ENCODE data around the gene SPATC1L.

The SPATC1L gene

GRCh38 chr21:46122758-46123683, 61.2 kb downstream of the SPATC1L start:
- TF ChIP-seq CTCF (IDR thresholded peaks at IDR 0.05) = no peak
- no peak overlapping the region for H3K27ac ChIP-seq
- no peak overlapping the region for H3K9ac ChIP-seq
- H3K4me3 ChIP-seq (ENCODE audit: low read depth, low read length) = no peak overlapping the region
- H3K4me2 ChIP-seq (ENCODE audit: low read length) = no peak overlapping the region
- H2AFZ ChIP-seq = no peak overlapping the region
- no peaks in the 10 kb centered on the region for H3K27me3 ChIP-seq (ENCODE audit: control insufficient read depth, insufficient read depth, low read length)
- no peaks in the 10 kb centered on the region for H3K36me3 ChIP-seq (ENCODE audit: control insufficient read depth, insufficient read depth, low read length)
- H3K79me2 ChIP-seq = no peaks in the 10 kb centered on the region
- no peaks in the 10 kb centered on the region for H3K9me3 ChIP-seq (ENCODE audit: control insufficient read depth, low read length)
- H3K4me1 ChIP-seq = no peaks in the 10 kb centered on the region

DNA sequence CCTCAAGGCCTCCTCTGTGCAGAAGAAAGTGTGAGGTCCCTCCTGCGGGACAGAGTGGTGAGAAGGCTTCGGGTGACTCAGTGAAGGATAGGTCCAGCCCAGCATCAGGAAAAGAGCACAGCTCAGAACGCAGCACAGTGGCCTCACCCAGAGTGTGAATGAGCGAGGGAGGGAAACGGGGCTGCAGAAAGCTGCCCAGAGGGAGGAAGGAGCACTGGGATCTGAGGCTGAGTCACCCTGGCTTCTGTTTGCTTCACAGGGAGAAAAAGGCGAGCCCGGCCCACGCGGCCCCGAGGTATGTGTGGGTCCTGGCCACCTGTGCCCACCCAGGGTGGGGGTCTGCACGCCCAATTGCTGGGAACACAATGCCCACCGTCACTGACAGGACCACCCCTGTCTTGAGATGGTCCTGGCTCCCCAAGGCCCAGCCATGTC, 62.0 kb downstream of the SPATC1L start:
- Histone ChIP-seq H3K9ac (no peak overlapping the region), H3K27me3 (ENCODE audit: control insufficient read depth, insufficient read depth, low read length) (no peaks in the 10 kb centered on the region), H3K4me1 (no peaks in the 10 kb centered on the region), H3K27ac (no peak overlapping the region), H3K9me3 (ENCODE audit: control insufficient read depth, low read length) (no peaks in the 10 kb centered on the region), H3K36me3 (ENCODE audit: control insufficient read depth, insufficient read depth, low read length) (no peaks in the 10 kb centered on the region), H3K79me2 (no peaks in the 10 kb centered on the region), H2AFZ (no peak overlapping the region), H3K4me3 (ENCODE audit: low read depth, low read length) (no peak overlapping the region), H3K4me2 (ENCODE audit: low read length) (no peak overlapping the region)
- no peak for TF ChIP-seq CTCF (IDR thresholded peaks at IDR 0.05)

DNA sequence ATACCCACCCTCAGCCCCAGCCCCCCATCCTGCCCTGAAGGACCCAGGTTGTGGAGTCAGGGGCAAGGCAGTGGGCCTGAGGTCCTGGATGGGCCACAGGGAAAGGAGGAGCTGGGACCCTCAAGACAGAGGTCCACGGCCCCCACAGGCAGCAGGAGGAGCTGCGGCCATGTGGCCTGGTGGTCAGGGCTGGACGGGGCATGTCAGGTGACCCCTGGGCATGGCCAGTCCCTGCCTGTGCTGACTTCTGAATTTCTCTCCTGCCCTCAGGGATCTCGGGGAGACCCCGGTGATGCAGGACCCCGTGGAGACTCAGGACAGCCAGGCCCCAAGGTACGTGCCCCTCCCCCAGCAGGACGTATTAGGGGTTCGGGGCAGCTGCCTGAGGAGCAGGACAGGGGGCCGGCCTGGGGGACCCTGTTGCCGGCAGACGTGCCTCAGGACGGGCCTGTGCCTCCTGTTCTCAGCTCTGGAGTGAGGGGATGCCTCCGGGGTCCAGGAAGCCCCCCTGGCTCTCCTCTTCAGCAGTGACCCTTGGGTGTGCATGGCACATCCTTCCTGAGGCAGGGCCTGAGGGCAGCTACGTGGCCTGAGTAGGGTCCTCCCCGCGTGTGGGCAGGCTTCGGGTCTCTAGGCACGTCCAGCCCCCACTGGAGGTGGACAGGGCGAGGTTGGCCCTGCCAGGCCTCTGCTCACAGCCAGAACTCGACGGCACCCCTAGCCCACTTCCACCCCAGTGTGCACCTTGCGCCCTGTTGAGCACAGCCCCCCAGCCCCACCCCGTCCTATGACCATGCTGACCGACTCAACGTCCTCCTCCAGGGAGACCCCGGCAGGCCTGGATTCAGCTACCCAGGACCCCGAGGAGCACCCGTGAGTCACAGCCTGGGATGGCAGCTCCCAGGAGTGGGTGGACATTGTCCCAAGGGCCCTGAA, 62.7 kb downstream of the SPATC1L start:
- Histone ChIP-seq H3K9me3 (ENCODE audit: control insufficient read depth, low read length) (no peaks in the 10 kb centered on the region), H2AFZ (no peak overlapping the region), H3K4me1 (no peaks in the 10 kb centered on the region), H3K27ac (no peak overlapping the region), H3K9ac (no peak overlapping the region), H3K4me2 (ENCODE audit: low read length) (no peak overlapping the region), H3K36me3 (ENCODE audit: control insufficient read depth, insufficient read depth, low read length) (no peaks in the 10 kb centered on the region), H3K79me2 (no peaks in the 10 kb centered on the region), H3K27me3 (ENCODE audit: control insufficient read depth, insufficient read depth, low read length) (no peaks in the 10 kb centered on the region), H3K4me3 (ENCODE audit: low read depth, low read length) (no peak overlapping the region)
- no peak for TF ChIP-seq CTCF (IDR thresholded peaks at IDR 0.05)

GRCh38 chr21:46120301-46121285, 63.7 kb downstream of the SPATC1L start:
- H3K4me2 ChIP-seq (ENCODE audit: low read length) = no peak overlapping the region
- no peak overlapping the region for H2AFZ ChIP-seq
- H3K79me2 ChIP-seq = no peaks in the 10 kb centered on the region
- H3K4me1 ChIP-seq = no peaks in the 10 kb centered on the region
- H3K4me3 ChIP-seq (ENCODE audit: low read depth, low read length) = no peak overlapping the region
- H3K27me3 ChIP-seq (ENCODE audit: control insufficient read depth, insufficient read depth, low read length) = no peaks in the 10 kb centered on the region
- H3K9ac ChIP-seq = no peak overlapping the region
- H3K9me3 ChIP-seq (ENCODE audit: control insufficient read depth, low read length) = no peaks in the 10 kb centered on the region
- H3K36me3 ChIP-seq (ENCODE audit: control insufficient read depth, insufficient read depth, low read length) = no peaks in the 10 kb centered on the region
- H3K27ac ChIP-seq = no peak overlapping the region
- no peak for TF ChIP-seq CTCF (IDR thresholded peaks at IDR 0.05)
